Spinal cord (tissue), 10 donors: ENCODE results near the gene TMEM8B. TPM values are rescaled to one million over a fixed set of nuclear protein-coding genes. Genes with fewer than 3 reads are reported as not detected.
"Not testable (repeated sequence)": the region's sequence is repeated elsewhere in the genome, so short reads cannot be mapped to it uniquely, and the experiment has no call there.

ENCODE experiments used
- DNase-seq, 6 donors: peaks; one replicate each; pipeline versions ENCODE4 v3.0.0 to v3.0.0-alpha.2; 2013 to 2015; ENCODE audit warnings: low spot score in 6 of 6, low read depth in 4 of 6
- H3K27ac ChIP-seq: one replicate; pipeline ENCODE4 v1.5.1; 2013; ENCODE audit warnings: low read depth, low read length, control low read depth
- H3K27me3 ChIP-seq: one replicate; pipeline ENCODE4 v1.6.1; 2013; ENCODE audit warnings: low read length; ENCODE audit not compliant: control insufficient read depth, insufficient read depth
- H3K36me3 ChIP-seq: one replicate; pipeline ENCODE4 v1.6.1; 2013; ENCODE audit warnings: low read length; ENCODE audit not compliant: control insufficient read depth, insufficient read depth
- H3K4me1 ChIP-seq: one replicate; pipeline ENCODE4 v1.6.1; 2013; ENCODE audit warnings: low read length; ENCODE audit not compliant: control insufficient read depth, insufficient read depth
- H3K4me3 ChIP-seq: one replicate; pipeline ENCODE4 v1.5.1; 2013; ENCODE audit warnings: low read depth, low read length, control low read depth
- H3K9me3 ChIP-seq: one replicate; pipeline ENCODE4 v1.6.1; 2013; ENCODE audit warnings: low read length; ENCODE audit not compliant: control insufficient read depth, insufficient read depth
- WGBS: methylation state at CpG from one replicate; pipeline ENCODE4 v1.1.5; 2013; ENCODE audit warnings: missing lambda C conversion rate; ENCODE audit not compliant: insufficient coverage; 5-methylcytosine and 5-hydroxymethylcytosine counted together
- polyA plus RNA-seq, 2 donors: library from polyadenylated mRNA; unstranded; fragments of 120-200 nt; gene quantifications; one replicate each; pipeline ENCODE4 v1.2.1, GENCODE V29; 2013; ENCODE audit not compliant: insufficient read length in 2 of 2
- total RNA-seq, 2 donors: library from RNA; depleted of rRNA in 1 of 2; stranded (reverse); fragments of 120-200 nt in 1 of 2; fragments of >200 nt in 1 of 2; gene quantifications; one replicate each; pipeline versions ENCODE4 v1.2.3 to v1.2.4, GENCODE V29; 2013 to 2014
- donor health status: healthy.

Gene TMEM8B
- total and polyA plus RNA-seq, 4 donors = 7.3 to 58.8 (median 34.1) TPM

DNA sequence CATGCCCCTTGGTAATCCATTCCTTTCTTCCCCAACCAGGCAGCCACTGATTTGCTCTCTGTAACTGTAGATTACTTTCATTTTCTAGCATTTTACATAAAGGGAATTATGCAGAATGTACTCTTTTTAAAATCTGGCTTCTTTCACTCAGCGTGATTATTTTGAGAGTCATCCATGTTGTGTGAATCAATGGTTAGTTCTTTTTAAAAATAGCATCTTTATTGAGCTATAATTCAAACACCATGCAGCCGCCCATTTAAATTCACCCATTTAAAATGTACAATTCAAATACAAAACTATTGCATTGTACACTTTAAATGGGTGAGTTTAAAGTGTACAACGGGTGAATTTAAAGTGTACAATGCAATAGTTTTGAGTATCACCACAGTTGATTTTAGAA lies 43.5 kb downstream of the TMEM8B start:
- DNase-seq = no peak
- Histone ChIP-seq H3K27ac (no peak overlapping the region), H3K4me1 (no peaks in the 10 kb centered on the region), H3K4me3 (no peak overlapping the region), H3K36me3 (no peaks in the 10 kb centered on the region), H3K27me3 (no peaks in the 10 kb centered on the region), H3K9me3 (peaks cover 2% of the 10 kb centered on the region)
- no CpG with 5 or more reads among the region's 3 CpGs for WGBS

DNA sequence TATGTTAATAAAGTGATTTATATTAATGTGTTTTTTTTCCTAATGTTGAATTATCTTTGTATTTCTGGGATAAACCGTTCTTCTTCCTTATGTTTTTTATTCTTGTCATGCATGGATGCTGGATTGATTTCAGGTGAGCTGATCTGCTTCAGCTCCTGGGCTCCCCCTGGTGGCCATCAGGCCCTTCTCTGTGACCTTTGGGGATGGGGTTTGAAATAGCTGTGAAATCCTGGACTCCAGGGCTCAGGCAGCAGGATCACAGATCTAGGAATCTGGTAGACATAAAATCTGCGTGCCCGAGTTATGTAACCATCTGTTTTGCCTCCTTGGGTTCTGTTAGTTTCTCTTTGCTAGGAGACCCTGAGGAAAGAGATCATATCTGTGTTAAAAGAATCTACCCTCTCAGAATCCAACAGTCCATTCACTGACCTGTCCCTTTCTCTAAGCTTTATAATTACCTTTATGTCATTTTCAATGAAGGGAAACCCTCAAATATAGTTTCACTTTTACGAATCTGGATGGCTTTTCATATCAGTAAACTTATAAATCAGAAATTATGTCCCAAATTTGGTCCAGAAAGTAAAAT lies 53.3 kb downstream of the TMEM8B start:
- Histone ChIP-seq H3K36me3 (no peaks in the 10 kb centered on the region), H3K27me3 (no peaks in the 10 kb centered on the region), H3K4me1 (no peaks in the 10 kb centered on the region), H3K4me3 (no peak overlapping the region), H3K27ac (no peak overlapping the region), H3K9me3 (no peaks in the 10 kb centered on the region)
- peak; percentile 54 to 94 (median 68) for DNase-seq
- WGBS = 0% methylated on average over 1 of the region's 4 CpGs

DNA sequence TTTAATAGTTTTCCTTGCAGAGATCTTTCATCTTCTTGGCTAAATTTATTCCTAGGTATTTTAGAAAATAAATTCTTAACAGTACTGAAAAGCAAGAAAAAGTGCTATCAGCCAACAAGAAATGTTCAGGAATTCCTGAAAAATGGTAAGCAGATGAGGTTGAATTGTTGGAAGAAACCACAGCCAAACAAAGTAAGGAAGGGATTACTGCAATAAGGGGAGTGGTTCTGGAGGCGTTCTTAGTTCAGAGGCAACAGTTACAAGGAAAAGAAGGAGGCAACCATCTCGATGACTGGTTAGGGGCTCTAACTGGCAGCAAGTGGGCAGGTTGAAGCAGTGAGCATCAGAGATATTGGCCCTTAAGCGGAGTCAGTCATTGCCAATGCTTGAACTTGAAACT lies 54.0 kb downstream of the TMEM8B start:
- no peak overlapping the region for H3K27ac ChIP-seq
- H3K9me3 ChIP-seq = no peaks in the 10 kb centered on the region
- H3K4me3 ChIP-seq = no peak overlapping the region
- 74% methylated on average over 3 of the region's 3 CpGs for WGBS
- no peak for DNase-seq
- no peaks in the 10 kb centered on the region for H3K36me3 ChIP-seq
- no peaks in the 10 kb centered on the region for H3K4me1 ChIP-seq
- no peaks in the 10 kb centered on the region for H3K27me3 ChIP-seq

DNA sequence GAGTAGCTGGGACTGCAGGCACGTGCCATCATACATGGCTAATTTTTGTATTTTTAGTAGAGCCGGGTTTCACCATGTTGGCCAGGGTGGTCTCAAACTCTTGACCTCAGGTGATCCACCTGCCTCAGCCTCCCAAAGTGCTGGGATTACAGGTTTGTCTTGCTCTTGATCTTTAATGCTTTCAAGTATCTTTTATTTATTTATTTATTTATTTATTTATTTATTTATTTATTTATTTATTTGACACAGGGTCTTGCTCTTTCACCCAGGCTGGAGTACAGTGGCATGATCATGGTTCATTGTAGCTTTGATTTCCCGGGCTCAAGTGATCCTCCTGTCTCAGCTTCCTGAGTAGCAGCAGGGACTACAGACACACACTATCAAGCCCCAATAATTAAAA lies 55.9 kb downstream of the TMEM8B start:
- not testable (repeated sequence) for H3K4me3 ChIP-seq, H3K27me3 ChIP-seq, H3K27ac ChIP-seq, H3K9me3 ChIP-seq, DNase-seq, H3K36me3 ChIP-seq, H3K4me1 ChIP-seq
- no CpG with 5 or more reads among the region's 3 CpGs for WGBS

DNA sequence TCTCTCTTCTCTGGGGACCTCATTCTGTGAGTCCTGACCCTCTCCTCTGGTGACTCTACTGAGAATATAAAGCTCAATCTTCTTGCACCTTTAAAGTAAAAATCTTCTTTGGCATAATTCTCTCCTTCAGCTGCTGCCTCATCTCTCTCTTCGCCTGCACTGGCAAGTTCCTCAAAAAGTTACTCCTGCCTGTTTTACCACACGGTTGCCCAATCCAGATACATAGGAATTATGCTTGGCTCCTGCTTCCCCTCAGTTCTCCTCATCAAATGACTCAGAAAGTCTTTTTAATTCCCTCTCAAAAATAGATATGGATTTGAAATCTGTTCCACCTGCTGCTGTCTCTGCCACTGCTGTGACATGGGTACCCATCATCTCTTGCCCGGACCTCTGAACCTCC lies 62.6 kb downstream of the TMEM8B start:
- Histone ChIP-seq H3K4me3 (no peak overlapping the region), H3K4me1 (no peaks in the 10 kb centered on the region), H3K27me3 (peaks cover 4% of the 10 kb centered on the region), H3K27ac (no peak overlapping the region), H3K9me3 (no peaks in the 10 kb centered on the region), H3K36me3 (no peaks in the 10 kb centered on the region)
- DNase-seq = no peak
- 94% methylated on average over 3 of the region's 3 CpGs for WGBS

DNA sequence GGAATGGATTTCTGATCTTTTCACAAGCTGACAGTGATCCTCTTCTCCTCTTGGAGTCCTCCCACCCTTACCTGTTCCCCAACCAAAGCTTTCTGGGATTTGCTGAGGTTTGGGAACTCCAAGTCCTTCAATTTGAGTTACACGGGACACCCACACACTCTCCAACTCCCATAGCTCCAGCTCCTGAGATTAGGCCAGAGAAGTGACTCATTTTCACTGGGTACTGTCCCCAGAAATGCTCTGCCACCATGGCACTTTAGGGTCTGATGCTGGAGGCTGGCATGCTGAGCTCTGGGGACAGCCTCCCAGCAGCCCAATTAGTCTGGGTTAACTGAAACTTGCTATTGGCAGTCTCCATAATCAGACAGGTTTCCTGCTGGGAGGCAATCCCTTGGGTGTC lies 63.0 kb downstream of the TMEM8B start:
- H3K4me1 ChIP-seq = no peaks in the 10 kb centered on the region
- H3K27me3 ChIP-seq = peaks cover 4% of the 10 kb centered on the region
- no peaks in the 10 kb centered on the region for H3K9me3 ChIP-seq
- H3K36me3 ChIP-seq = no peaks in the 10 kb centered on the region
- no peak overlapping the region for H3K4me3 ChIP-seq
- H3K27ac ChIP-seq = no peak overlapping the region
- no peak for DNase-seq
- WGBS = 67% methylated on average over 1 of the region's 1 CpG

DNA sequence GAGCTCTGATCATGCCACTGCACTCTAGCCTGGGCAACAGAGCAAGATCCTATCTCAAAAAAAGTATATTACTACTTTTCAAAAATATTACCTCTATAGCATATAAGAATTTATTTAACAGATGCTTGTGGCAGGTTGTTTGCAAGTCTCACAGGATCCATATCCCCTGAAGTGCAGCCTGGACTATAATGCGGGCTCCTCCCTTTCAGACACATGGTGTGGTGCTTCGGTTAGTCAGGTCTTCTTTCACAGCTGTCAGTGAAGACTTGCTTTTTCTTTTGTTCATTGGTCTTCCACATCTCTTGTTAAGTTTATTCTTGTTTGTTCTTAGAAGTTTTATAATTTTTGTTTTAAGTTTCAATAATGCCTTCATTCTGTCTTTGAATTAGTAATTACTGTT lies 67.5 kb downstream of the TMEM8B start:
- Histone ChIP-seq H3K4me1 (no peaks in the 10 kb centered on the region), H3K36me3 (no peaks in the 10 kb centered on the region), H3K9me3 (no peaks in the 10 kb centered on the region), H3K4me3 (no peak overlapping the region), H3K27ac (no peak overlapping the region), H3K27me3 (peaks cover 4% of the 10 kb centered on the region)
- WGBS = 83% methylated on average over 1 of the region's 2 CpGs
- no peak for DNase-seq

DNA sequence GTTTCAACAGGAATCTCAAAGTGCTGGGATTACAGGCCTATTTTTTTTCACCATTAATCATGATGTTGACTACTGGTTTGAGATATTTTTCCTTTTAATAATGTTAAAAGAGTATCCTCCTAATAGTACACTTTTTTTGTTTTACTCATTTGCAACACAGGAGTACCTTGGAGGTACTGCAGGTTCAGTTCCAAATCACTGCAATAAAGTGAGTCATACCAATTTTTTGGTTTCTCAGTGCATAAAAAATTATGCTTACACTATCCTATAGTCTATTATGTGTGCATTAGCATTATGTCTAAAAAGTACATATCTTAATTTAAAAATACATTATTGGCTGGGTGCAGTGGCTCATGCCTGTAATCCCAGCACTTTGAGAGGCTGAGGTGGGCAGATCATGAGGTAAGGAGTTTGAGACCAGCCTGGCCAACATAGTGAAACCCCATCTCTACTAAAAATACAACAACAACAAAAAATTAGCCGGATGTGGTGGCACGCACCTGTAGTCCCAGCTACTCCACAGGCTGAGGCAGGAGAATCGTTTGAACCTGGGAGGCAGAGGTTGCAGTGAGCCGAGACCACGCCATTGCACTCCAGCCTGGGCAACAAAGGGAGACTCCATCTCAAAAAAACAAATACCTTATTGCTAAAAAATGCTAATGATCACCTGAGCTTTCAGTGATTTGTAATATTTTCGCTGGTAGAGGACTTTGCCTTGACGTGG lies 68.5 kb downstream of the TMEM8B start:
- 97% methylated on average over 4 of the region's 7 CpGs for WGBS
- H3K27me3 ChIP-seq, H3K4me3 ChIP-seq, H3K27ac ChIP-seq, H3K36me3 ChIP-seq, H3K4me1 ChIP-seq, DNase-seq, H3K9me3 ChIP-seq: not testable (repeated sequence)

DNA sequence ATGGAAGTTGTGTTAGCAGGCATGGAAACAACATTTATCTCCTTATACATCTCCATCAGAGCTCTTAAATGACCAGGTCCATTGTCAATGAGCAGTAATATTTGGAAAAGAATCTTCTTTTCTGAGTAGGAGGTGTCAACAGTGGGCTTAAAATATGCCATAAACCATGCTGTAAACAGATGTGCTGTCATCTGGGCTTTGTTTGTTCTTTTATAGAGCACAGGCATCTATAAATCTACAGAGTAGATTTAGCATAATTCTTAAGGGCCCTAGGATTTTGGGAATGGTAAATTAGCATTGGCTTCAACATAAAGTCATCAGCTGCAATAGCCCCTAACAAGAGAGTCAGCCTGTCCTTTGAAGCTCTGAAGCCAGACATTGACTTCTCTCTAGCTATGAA lies 69.3 kb downstream of the TMEM8B start:
- Histone ChIP-seq H3K27me3 (no peaks in the 10 kb centered on the region), H3K27ac (no peak overlapping the region), H3K4me1 (no peaks in the 10 kb centered on the region), H3K4me3 (no peak overlapping the region), H3K36me3 (no peaks in the 10 kb centered on the region), H3K9me3 (no peaks in the 10 kb centered on the region)
- no peak for DNase-seq

DNA sequence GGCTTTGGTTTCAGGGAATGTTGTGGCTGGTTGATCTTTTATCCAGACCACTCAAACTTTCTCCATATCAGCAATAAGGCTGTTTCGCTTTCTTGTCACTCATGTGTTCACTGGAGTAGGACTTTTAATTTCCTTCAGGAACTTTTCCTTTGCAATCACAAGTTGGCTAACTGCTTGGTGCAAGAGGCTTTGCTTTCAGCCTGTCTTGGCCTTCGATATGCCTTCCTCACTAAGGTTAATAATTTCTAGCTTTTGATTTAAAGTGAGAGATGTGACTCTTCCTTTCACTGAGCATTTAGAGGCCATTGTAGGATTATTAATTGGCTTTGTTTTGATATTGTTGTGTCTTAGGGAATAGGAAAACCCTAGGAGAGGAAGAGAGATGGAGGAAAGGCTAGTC lies 70.0 kb downstream of the TMEM8B start:
- DNase-seq = no peak
- no peak overlapping the region for H3K27ac ChIP-seq
- H3K9me3 ChIP-seq = no peaks in the 10 kb centered on the region
- H3K36me3 ChIP-seq = no peaks in the 10 kb centered on the region
- H3K4me1 ChIP-seq = peaks cover under 1% of the 10 kb centered on the region
- no peaks in the 10 kb centered on the region for H3K27me3 ChIP-seq
- no CpG with 5 or more reads among the region's 2 CpGs for WGBS
- no peak overlapping the region for H3K4me3 ChIP-seq
